Regular cardiac myocyte (primary cell): ENCODE measurements around the gene TCP1. TPM values are rescaled to one million over a fixed set of nuclear protein-coding genes. Genes with fewer than 3 reads are reported as not detected.

Experiments used
- total RNA-seq: library from RNA; depleted of rRNA; stranded (reverse); fragments of >200 nt; gene quantifications from 2 replicates; pipeline ENCODE4 v1.2.3, GENCODE V29; 2014

TCP1 gene
- total RNA-seq, result 264 and 509 TPM in 2 replicates

DNA sequence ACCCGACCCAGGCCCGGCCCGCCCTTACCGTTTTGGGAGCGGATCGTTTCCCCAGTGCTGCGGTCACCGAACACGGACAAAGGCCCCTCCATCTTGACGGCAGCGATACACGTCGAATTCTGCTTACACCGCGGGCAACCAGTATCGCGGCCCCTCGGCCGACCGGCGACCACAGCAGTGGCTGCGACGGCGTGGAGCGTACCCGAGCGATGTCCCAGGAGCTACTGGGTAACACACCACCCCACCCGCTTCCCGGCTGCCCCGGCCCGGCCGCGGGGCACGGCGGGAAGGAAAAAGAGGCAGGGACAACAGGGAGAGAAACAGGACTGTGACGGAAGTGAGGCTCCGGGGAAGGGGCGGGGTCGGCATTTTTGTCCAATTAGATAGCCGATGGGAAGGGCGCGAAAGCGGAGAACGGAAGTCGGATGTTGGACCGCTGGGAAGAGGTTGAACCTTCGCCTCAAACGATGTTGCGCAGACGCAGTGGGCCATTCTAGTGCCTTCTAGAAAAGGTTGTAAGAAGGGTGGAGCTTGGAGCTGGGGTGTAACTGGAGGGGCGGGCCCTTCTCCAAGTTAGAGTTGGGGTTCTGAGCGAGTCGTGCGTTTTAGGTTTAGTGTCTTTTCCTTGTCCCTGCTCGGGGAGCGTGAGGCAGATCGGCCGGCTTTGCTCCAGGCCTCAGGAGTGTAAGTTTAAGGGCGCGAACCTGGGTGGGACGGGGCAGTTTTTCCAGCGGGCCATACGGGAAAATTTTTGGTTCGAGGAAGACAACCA is at the start of gene TCP1:
Gene TCP1, minus strand, starts transcription at position 226 of the 772 bp plus-strand sequence. Its CDS starts 134 bp downstream, at position 92.

DNA sequence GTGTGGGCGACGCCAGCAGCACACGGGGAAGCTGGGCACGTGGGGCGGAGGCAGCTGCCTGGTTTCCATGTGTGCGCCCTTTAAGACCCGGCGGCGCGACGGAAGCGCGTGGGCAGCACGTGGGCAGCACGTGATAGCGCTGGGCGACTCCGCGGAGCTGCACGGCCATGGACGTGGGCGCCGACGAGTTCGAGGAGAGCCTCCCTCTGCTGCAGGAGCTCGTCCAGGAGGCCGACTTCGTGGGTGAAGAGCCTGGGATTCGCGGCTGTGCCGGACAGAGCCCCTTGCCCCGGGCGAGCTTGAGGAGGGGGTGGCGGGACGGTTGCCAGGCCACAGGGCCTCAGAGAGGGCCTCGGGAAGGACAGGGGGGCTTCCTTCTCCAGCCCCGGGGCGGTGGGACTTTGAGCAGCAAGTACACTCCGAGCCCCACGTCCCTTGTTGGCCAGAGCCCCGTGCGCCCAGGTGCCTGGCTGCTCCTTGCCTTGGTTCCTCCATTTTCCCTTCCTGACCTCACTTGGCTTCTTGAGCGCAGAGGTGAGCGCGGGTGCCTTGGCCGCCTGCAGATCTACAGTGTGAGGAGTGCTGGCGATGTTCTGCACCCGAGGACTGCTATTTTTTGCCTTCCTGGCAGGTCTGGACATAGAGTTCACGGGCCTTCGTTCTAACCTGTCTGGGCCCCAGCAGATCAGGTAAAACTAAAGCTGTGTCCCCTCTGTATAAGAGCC is 10.9 kb upstream of the TCP1 start, which contains the start of gene PNLDC1:
Gene PNLDC1, plus strand, starts transcription at position 136 of the 725 bp plus-strand sequence. Its CDS starts 32 bp downstream, at position 168.

DNA sequence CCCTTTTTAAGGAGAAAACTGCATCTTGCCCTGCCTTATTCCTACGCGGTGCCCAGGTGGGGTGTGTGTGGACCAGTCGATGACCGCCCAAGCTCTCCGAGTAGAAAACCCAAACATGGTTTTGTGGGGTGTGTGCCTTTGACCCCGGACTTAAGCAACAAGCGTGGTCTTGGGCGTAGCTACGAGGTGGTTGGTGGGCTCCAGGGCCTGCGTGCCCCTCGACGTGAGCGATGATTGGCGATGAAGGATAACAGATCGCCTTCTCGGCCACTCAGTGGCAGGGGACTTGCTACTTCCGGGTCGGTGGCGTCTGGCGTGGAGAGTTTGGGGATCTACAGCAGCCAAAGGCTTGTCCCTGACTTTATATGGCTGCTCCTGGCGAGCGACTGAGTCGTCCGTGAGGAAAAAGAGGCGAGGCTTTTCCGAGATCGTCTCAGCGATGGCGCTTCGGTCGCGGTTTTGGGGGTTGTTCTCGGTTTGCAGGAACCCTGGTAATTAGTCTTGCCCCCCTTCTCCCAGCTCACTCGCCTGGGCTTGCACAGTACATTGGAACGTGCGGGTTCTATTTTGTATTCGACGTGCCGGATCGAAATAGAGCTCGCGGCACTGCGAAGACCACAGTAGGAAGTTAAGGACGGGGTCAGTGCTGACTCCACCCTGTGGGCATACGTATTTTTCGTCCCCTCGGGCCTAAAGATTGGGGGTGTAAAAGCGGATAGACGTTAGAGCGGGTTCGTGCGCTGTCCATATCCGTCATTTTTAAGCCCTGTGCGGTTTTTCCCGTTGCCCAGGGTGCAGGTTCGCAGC is 950 bp upstream of the TCP1 start, which contains the start of gene MRPL18:
Gene MRPL18, plus strand, starts transcription at position 319 of the 807 bp plus-strand sequence. Its CDS starts 121 bp downstream, at position 440.

DNA sequence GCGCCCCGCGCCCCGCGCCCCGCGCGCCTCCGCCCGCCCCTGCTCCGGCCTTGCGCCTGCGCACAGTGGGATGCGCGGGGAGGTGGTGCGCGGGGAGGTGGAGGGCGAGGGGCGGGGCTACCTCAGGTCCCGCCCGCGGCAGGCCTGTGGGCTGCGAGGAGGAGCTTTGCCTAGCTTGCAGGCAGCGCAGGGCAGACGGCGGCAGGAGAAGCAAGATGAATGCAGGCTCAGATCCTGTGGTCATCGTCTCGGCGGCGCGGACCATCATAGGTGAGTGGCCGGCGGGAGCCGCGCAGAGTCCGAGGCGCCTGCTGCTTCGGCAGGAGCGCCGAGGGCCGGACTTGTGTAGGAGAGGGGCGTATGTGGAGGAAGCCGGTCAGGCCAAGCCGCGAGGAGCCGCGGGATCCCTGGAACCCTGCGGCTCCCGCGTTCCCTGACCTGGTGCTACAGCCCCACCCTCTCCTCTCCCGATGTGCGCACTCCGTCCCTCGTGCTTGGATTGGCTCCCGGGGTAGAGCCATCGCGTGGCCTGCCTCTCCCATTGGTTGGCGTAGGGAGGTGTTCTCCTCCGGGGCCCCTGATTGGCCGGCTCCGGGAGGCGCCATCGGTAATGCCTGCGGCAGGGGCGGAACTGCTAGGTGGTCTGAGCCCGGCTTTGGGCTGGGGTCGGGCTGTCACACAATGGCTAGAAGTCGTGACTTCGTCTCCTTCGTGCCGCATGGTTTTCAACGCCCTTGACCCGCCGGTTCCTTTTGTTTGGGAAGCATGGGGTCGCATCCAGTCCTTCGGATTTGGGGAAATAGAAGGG is 27.3 kb downstream of the TCP1 start, which contains the start of gene ACAT2:
Gene ACAT2, plus strand, starts transcription at position 173 of the 808 bp plus-strand sequence. Its CDS starts 43 bp downstream, at position 216.

Other genes with a start within 250 kb of the TCP1 start
- 110 and 2,076 TPM in 2 replicates for gene SOD2, start 96.4 kb downstream of the TCP1 start, total RNA-seq
- 103 and 125 TPM in 2 replicates for gene WTAP, start 62.1 kb downstream of the TCP1 start, total RNA-seq
- 17.2 and 34.3 TPM in 2 replicates for gene ACAT2, start 27.6 kb downstream of the TCP1 start, total RNA-seq
- 96.1 and 148 TPM in 2 replicates for gene MRPL18, start 865 bp upstream of the TCP1 start, total RNA-seq
- 0.19 and 0.56 TPM in 2 replicates for gene PNLDC1, start 10.7 kb upstream of the TCP1 start, total RNA-seq
- gene MAS1, start 101.4 kb upstream of the TCP1 start, total RNA-seq, result under 0.01 TPM in 2 replicates
- gene IGF2R, start 179.5 kb upstream of the TCP1 start, total RNA-seq, result 131 and 197 TPM in 2 replicates